Panc1 (cell line): Measurements from ENCODE around the gene MYO1H. TPM values are rescaled to one million over a fixed set of nuclear protein-coding genes. Genes with fewer than 3 reads are reported as not detected.

Experiments
- ATAC-seq: fragments of 200-7000 bp; cut with Tn5 transposase; 2 replicates; pipeline ENCODE4 v1.9.1; 2020; ENCODE audit warnings: mild to moderate bottlenecking, moderate library complexity
- BruUV-seq: library from RNA; stranded (reverse); fragments of 400-500 nt; replicated peaks from 2 replicates; lab custom pipeline; 2021; lab: Mats Ljungman, UMichigan
- CTCF ChIA-PET: fragments of 300-600 bp; sonication (Branson Sonifier 250); formaldehyde crosslinking; loops from one replicate; lab custom pipeline; 2022; ENCODE audit warnings: antibody characterized with exemption; lab: Charles Lee
- POLR2A ChIA-PET: fragments of 300-600 bp; sonication (Branson Sonifier 250); formaldehyde crosslinking; loops from one replicate; lab custom pipeline; 2022; ENCODE audit warnings: antibody characterized with exemption; lab: Charles Lee
- DNase-seq: peaks from one replicate; pipeline ENCODE4 v3.0.0-alpha.2; 2010; ENCODE audit warnings: low read depth, low spot score
- H3K27ac ChIP-seq: 2 replicates; pipeline ENCODE4 v1.5.1; 2011; ENCODE audit warnings: mild to moderate bottlenecking, low read length, inconsistent platforms
- H3K27me3 ChIP-seq: fragments of 200-500 bp; sonication (Bioruptor generic); 2 replicates; pipeline ENCODE4 v1.6.0; 2014; ENCODE audit warnings: low read length, inconsistent platforms; ENCODE audit not compliant: control insufficient read depth, insufficient read depth
- H3K36me3 ChIP-seq: fragments of 200-500 bp; sonication (Bioruptor generic); 2 replicates; pipeline ENCODE4 v1.5.1; 2014; ENCODE audit warnings: inconsistent platforms, mild to moderate bottlenecking, low read length, moderate library complexity; ENCODE audit not compliant: control insufficient read depth, insufficient read depth
- H3K4me1 ChIP-seq: 2 replicates; pipeline ENCODE4 v1.5.1; 2011; ENCODE audit warnings: inconsistent platforms, mild to moderate bottlenecking, low read length, moderate library complexity; ENCODE audit not compliant: control insufficient read depth, insufficient read depth
- H3K4me3 ChIP-seq, 2 experiments: 2 replicates each; pipeline ENCODE4 v1.5.1; 2011 to 2012; ENCODE audit warnings: low read depth in 2 of 2, low read length in 2 of 2, mild to moderate bottlenecking in 2 of 2, inconsistent platforms in 1 of 2, moderate library complexity in 1 of 2
- H3K9me3 ChIP-seq: fragments of 200-500 bp; sonication (Bioruptor generic); 2 replicates; pipeline ENCODE4 v1.5.1; 2014; ENCODE audit warnings: low read depth, mild to moderate bottlenecking, inconsistent platforms, low read length, moderate library complexity; ENCODE audit not compliant: control insufficient read depth, insufficient read depth
- POLR2AphosphoS5 ChIP-seq: IDR thresholded peaks from 2 replicates; pipeline ENCODE4 v1.6.1; 2012; ENCODE audit warnings: mild to moderate bottlenecking, low read depth, low read length, moderate library complexity
- SIN3A ChIP-seq: IDR thresholded peaks from 2 replicates; pipeline ENCODE4 v1.6.1; 2012; ENCODE audit warnings: low read depth, mild to moderate bottlenecking, low read length, moderate library complexity, borderline replicate concordance; ENCODE audit not compliant: insufficient read depth
- TCF7L2 ChIP-seq: IDR thresholded peaks from 2 replicates; pipeline ENCODE4 v1.6.1; 2011; ENCODE audit warnings: mild to moderate bottlenecking, low read depth, low read length, inconsistent platforms
- in situ Hi-C: cut with HindIII; loops from 2 replicates; pipeline ENCODE4 v1.10.0; 2016; ENCODE audit warnings: low sequenced_read_pairs, low pct_unique_long_range_greater_than_20kb
- intact Hi-C: fragments of 100-400 bp; cut with micrococcal nuclease; formaldehyde crosslinking; loops from one replicate; pipeline ENCODE4 v1.10.0; 2022; ENCODE audit not compliant: unreplicated experiment
- total RNA-seq: library from RNA; stranded (reverse); gene quantifications from one replicate; pipeline ENCODE4 v1.2.1, GENCODE V29; 2021; ENCODE audit not compliant: unreplicated experiment
- TF ChIP-seq, protein P1 (sequence below): fragments of 450-650 bp; IDR thresholded peaks from 2 replicates; pipeline ENCODE4 v1.5.1; 2017; ENCODE audit warnings: mild to moderate bottlenecking
- TF ChIP-seq, protein P2 (sequence below), 2 experiments: IDR thresholded peaks; 2 replicates each; pipeline ENCODE4 v1.6.1; 2011 to 2012; ENCODE audit warnings: low read depth in 2 of 2, control low read depth in 1 of 2, low read length in 1 of 2, mild to moderate bottlenecking in 1 of 2, moderate library complexity in 1 of 2; ENCODE audit not compliant: insufficient read depth in 1 of 2

The MYO1H gene
- total RNA-seq, 1 experiment from 2014 or later = not detected

GRCh38 chr12:109481863-109482262, 134.2 kb downstream of the MYO1H start:
- no peak for ATAC-seq
- no TSS peak for BruUV-seq
- Histone ChIP-seq H3K4me3 (no peak overlapping the region), H3K27me3 (no peaks in the 10 kb centered on the region), H3K9me3 (no peaks in the 10 kb centered on the region), H3K36me3 (peaks cover 2% of the 10 kb centered on the region; the same call in 1 of the 2 replicates), H3K27ac (no peak overlapping the region), H3K4me1 (peaks cover 10% of the 10 kb centered on the region; the same call in 1 of the 2 replicates)
- DNase-seq = no peak
- intact Hi-C loops (no loop called here), in situ Hi-C loops (no loop called here)
- ChIA-PET CTCF (no interaction called here), POLR2A (no interaction called here)
- TF ChIP-seq TCF7L2 = no peak
- TF ChIP-seq, protein P1, sequence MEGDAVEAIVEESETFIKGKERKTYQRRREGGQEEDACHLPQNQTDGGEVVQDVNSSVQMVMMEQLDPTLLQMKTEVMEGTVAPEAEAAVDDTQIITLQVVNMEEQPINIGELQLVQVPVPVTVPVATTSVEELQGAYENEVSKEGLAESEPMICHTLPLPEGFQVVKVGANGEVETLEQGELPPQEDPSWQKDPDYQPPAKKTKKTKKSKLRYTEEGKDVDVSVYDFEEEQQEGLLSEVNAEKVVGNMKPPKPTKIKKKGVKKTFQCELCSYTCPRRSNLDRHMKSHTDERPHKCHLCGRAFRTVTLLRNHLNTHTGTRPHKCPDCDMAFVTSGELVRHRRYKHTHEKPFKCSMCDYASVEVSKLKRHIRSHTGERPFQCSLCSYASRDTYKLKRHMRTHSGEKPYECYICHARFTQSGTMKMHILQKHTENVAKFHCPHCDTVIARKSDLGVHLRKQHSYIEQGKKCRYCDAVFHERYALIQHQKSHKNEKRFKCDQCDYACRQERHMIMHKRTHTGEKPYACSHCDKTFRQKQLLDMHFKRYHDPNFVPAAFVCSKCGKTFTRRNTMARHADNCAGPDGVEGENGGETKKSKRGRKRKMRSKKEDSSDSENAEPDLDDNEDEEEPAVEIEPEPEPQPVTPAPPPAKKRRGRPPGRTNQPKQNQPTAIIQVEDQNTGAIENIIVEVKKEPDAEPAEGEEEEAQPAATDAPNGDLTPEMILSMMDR = no peak
- TF ChIP-seq, protein P2, sequence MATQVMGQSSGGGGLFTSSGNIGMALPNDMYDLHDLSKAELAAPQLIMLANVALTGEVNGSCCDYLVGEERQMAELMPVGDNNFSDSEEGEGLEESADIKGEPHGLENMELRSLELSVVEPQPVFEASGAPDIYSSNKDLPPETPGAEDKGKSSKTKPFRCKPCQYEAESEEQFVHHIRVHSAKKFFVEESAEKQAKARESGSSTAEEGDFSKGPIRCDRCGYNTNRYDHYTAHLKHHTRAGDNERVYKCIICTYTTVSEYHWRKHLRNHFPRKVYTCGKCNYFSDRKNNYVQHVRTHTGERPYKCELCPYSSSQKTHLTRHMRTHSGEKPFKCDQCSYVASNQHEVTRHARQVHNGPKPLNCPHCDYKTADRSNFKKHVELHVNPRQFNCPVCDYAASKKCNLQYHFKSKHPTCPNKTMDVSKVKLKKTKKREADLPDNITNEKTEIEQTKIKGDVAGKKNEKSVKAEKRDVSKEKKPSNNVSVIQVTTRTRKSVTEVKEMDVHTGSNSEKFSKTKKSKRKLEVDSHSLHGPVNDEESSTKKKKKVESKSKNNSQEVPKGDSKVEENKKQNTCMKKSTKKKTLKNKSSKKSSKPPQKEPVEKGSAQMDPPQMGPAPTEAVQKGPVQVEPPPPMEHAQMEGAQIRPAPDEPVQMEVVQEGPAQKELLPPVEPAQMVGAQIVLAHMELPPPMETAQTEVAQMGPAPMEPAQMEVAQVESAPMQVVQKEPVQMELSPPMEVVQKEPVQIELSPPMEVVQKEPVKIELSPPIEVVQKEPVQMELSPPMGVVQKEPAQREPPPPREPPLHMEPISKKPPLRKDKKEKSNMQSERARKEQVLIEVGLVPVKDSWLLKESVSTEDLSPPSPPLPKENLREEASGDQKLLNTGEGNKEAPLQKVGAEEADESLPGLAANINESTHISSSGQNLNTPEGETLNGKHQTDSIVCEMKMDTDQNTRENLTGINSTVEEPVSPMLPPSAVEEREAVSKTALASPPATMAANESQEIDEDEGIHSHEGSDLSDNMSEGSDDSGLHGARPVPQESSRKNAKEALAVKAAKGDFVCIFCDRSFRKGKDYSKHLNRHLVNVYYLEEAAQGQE (IDR thresholded peaks at IDR 0.05; ENCODE audit: insufficient read depth in 1 of 2, low read depth in 2 of 2, low read length in 1 of 2) = no peak
- no peak for TF ChIP-seq SIN3A
- TF ChIP-seq POLR2AphosphoS5 = no peak

DNA sequence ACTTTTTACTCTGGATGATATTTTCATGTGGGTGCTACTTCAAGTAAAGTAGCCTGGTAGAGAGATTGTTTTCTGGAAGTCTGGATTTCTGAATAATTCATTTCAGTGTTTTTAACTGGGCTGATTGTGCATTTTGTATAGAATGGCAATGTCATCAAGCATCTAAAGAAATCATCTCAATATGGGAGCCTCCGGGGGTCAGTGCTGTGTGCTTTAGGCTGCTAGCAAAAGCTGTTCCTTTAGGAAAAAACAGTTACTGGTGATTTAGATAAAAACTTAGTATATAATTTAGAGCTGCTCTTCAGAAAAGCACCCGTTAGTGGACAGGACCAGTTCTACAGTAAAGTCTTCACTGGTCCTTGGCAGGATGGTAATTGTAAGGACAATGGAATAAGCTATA, 134.8 kb downstream of the MYO1H start:
- no peak for TF ChIP-seq POLR2AphosphoS5
- TF ChIP-seq SIN3A = no peak
- DNase-seq (no peak), ATAC-seq (no peak)
- Histone ChIP-seq H3K36me3 (peaks cover 2% of the 10 kb centered on the region; the same call in 1 of the 2 replicates), H3K27ac (no peak overlapping the region), H3K4me3 (no peak overlapping the region), H3K9me3 (no peaks in the 10 kb centered on the region), H3K27me3 (no peaks in the 10 kb centered on the region), H3K4me1 (peaks cover 10% of the 10 kb centered on the region; the same call in 1 of the 2 replicates)
- in situ Hi-C loops (no loop called here), intact Hi-C loops (no loop called here)
- BruUV-seq = no TSS peak
- ChIA-PET POLR2A (no interaction called here), CTCF (interaction anchor here (0.5 kb wide), 1 partner anchor 635 kb away, joined by 3 read pairs; no protein-coding TSS in a partner anchor)

DNA sequence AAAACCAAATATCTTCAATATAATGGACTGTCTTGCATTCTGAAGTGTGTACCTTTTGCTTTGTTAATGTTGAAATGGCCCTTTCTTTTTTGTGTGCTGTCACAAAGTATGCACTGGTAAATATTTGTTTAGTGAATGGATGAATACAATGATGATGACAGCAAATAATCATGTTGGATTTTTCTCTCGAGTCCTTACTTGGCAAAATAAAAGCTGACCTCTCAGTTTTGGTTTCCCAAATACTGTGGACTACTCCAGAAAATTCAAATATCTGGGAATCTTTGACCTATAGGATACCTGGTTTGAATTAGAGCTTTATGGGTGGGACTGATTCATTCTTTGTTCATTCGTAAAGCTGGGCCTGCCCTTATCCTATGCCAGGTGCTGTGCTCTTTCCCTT, 135.2 kb downstream of the MYO1H start:
- BruUV-seq = no TSS peak
- H3K4me3 ChIP-seq = no peak overlapping the region
- H3K4me1 ChIP-seq = peaks cover 10% of the 10 kb centered on the region; the same call in 1 of the 2 replicates
- intact Hi-C loops = no loop called here
- ATAC-seq (no peak), DNase-seq (no peak)
- no peaks in the 10 kb centered on the region for H3K9me3 ChIP-seq
- POLR2A ChIA-PET = no interaction called here
- H3K27me3 ChIP-seq = no peaks in the 10 kb centered on the region
- CTCF ChIA-PET = interaction anchor here (0.5 kb wide), 1 partner anchor 634 kb away, joined by 3 read pairs; no protein-coding TSS in a partner anchor
- TF ChIP-seq POLR2AphosphoS5 = no peak
- TF ChIP-seq SIN3A = no peak
- TF ChIP-seq TCF7L2 = no peak
- TF ChIP-seq, protein P1 = no peak
- TF ChIP-seq, protein P2 (IDR thresholded peaks at IDR 0.05; ENCODE audit: insufficient read depth in 1 of 2, low read depth in 2 of 2, low read length in 1 of 2) = no peak
- no peak overlapping the region for H3K27ac ChIP-seq
- in situ Hi-C loops = no loop called here
- peaks cover 2% of the 10 kb centered on the region; the same call in 1 of the 2 replicates for H3K36me3 ChIP-seq
